Progenitor cell of endocrine pancreas (in vitro differentiated cells): Measurements from ENCODE around the gene GZMM. TPM values are rescaled to one million over a fixed set of nuclear protein-coding genes. Genes with fewer than 3 reads are reported as not detected.

ENCODE experiments used
- DNase-seq: peaks from one replicate; pipeline ENCODE4 v3.0.0; 2021; ENCODE audit warnings: low spot score; ENCODE audit not compliant: unreplicated experiment
- H3K27ac Mint-ChIP-seq: 2 replicates; pipeline ENCODE4 v1.8.0; 2021; ENCODE audit warnings: mild to moderate bottlenecking, moderate library complexity, mixed read lengths
- H3K27me3 Mint-ChIP-seq: 2 replicates; pipeline ENCODE4 v1.8.0; 2021; ENCODE audit warnings: mixed read lengths
- H3K36me3 Mint-ChIP-seq: 2 replicates; pipeline ENCODE4 v1.8.0; 2022; ENCODE audit warnings: mixed read lengths; ENCODE audit not compliant: insufficient read depth
- H3K4me1 Mint-ChIP-seq: 2 replicates; pipeline ENCODE4 v1.8.0; 2021; ENCODE audit warnings: low read depth, mixed read lengths
- H3K4me3 Mint-ChIP-seq: 2 replicates; pipeline ENCODE4 v1.8.0; 2021; ENCODE audit warnings: low read depth, mild to moderate bottlenecking, moderate library complexity, mixed read lengths
- H3K9me3 Mint-ChIP-seq: 2 replicates; pipeline ENCODE4 v1.8.0; 2021; ENCODE audit warnings: low read depth, mixed read lengths
- CTCF ChIP-seq: fragments of 200-600 bp; sonication (generic); IDR thresholded peaks from one replicate; pipeline ENCODE4 v1.5.0; 2021; ENCODE audit warnings: antibody characterized with exemption, mild to moderate bottlenecking; ENCODE audit not compliant: unreplicated experiment
- total RNA-seq: library from RNA; stranded (reverse); gene quantifications from 2 replicates; pipeline ENCODE4 v1.2.1, GENCODE V29; 2021

The GZMM gene
- total RNA-seq, 1 donor from 2014 or later, result 0.31 TPM

GRCh38 chr19:508204-509150, 35.4 kb upstream of the GZMM start:
- DNase-seq, result no peak
- Mint-ChIP-seq H3K27me3 (peaks cover 7% of the 10 kb centered on the region), H3K27ac (peak overlapping the region; percentile 85), H3K36me3 (peaks cover 3% of the 10 kb centered on the region), H3K4me3 (peak overlapping the region; percentile 85), H3K4me1 (peaks cover 8% of the 10 kb centered on the region), H3K9me3 (no peaks in the 10 kb centered on the region)
- TF ChIP-seq CTCF, result no peak

- Mint-ChIP-seq H3K36me3 (peaks cover 8% of the 10 kb centered on the region), H3K27ac (peak overlapping the region; percentile 67), H3K4me3 (peak overlapping the region; percentile 56), H3K9me3 (no peaks in the 10 kb centered on the region), H3K4me1 (peaks cover 8% of the 10 kb centered on the region), H3K27me3 (peaks cover 11% of the 10 kb centered on the region)
- peak; percentile 89 for DNase-seq
- TF ChIP-seq CTCF, result peak; percentile 98
Observed at GRCh38 chr19:510606-511100, 33.2 kb upstream of the GZMM start.

GRCh38 chr19:511101-511851, 32.6 kb upstream of the GZMM start:
- H3K4me1 Mint-ChIP-seq, result peaks cover 11% of the 10 kb centered on the region
- no peak for DNase-seq
- no peak for TF ChIP-seq CTCF
- peaks cover 8% of the 10 kb centered on the region for H3K36me3 Mint-ChIP-seq
- H3K27me3 Mint-ChIP-seq, result peaks cover 11% of the 10 kb centered on the region
- H3K4me3 Mint-ChIP-seq, result no peak overlapping the region
- H3K27ac Mint-ChIP-seq, result peak overlapping the region; percentile 77
- H3K9me3 Mint-ChIP-seq, result no peaks in the 10 kb centered on the region

GRCh38 chr19:512547-513365, 31.1 kb upstream of the GZMM start:
- Mint-ChIP-seq H3K4me1 (peaks cover 16% of the 10 kb centered on the region), H3K9me3 (no peaks in the 10 kb centered on the region), H3K27me3 (peaks cover 15% of the 10 kb centered on the region), H3K4me3 (no peak overlapping the region), H3K27ac (no peak overlapping the region), H3K36me3 (peaks cover 10% of the 10 kb centered on the region)
- TF ChIP-seq CTCF, result no peak
- DNase-seq, result no peak
